PFSK-1 (cell line): Measurements from ENCODE around the gene PRR15.

Experiments
- POLR2AphosphoS5 ChIP-seq: IDR thresholded peaks from 2 replicates; pipeline ENCODE4 v1.6.1; 2012; ENCODE audit warnings: low read depth, mild to moderate bottlenecking, control low read depth, low read length, moderate library complexity
- REST ChIP-seq, 2 experiments: IDR thresholded peaks; 2 replicates each; pipeline versions ENCODE4 v1.6.1 to v1.8.0; 2011 to 2012; ENCODE audit warnings: low read depth in 2 of 2, low read length in 2 of 2, control low read depth in 1 of 2, inconsistent platforms in 1 of 2, mild to moderate bottlenecking in 1 of 2, moderate library complexity in 1 of 2; ENCODE audit not compliant: insufficient read depth in 1 of 2
- SIN3A ChIP-seq: IDR thresholded peaks from 2 replicates; pipeline ENCODE4 v1.6.1; 2012; ENCODE audit warnings: mild to moderate bottlenecking, low read length, moderate library complexity, borderline replicate concordance; ENCODE audit not compliant: insufficient read depth
- TAF1 ChIP-seq: IDR thresholded peaks from 2 replicates; pipeline ENCODE4 v1.6.1; 2012; ENCODE audit warnings: low read length, control low read depth, borderline replicate concordance; ENCODE audit not compliant: insufficient read depth

- TF ChIP-seq TAF1 (no peak), POLR2AphosphoS5 (no peak), REST (IDR thresholded peaks at IDR 0.05; ENCODE audit: insufficient read depth in 1 of 2, low read depth in 2 of 2, low read length in 2 of 2) (no peak), SIN3A (no peak)
These were observed 6.0 kb downstream of the PRR15 start for GRCh38 chr7:29569648-29570047.
